SK-N-MC (cell line): ENCODE measurements around the gene EZH1.

Experiments used
- EZH2 ChIP-seq: fragments of 200-600 bp; sonication (generic); IDR thresholded peaks from one replicate; pipeline ENCODE4 v1.6.1; 2017; ENCODE audit warnings: antibody characterized with exemption
- POLR2AphosphoS5 ChIP-seq: IDR thresholded peaks from 2 replicates; pipeline ENCODE4 v1.6.1; 2012; ENCODE audit warnings: mild to moderate bottlenecking, low read depth, low read length, borderline replicate concordance

DNA sequence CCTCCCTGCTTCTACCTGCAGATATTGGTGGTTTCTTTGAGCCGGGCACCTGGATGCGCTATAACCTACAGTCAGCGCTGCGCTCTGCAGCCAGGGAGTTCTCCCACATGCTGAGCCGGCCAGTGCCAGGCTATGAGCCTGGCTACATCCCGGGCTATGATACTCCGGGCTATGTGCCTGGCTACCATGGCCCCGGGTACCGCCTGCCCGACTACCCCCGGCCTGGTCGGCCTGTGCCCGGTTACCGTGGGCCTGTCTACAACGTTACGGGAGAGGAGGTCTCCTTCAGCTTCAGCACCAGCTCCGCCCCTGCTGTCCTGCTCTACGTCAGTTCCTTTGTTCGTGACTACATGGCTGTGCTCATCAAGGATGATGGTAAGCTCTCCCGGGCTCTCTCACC is 49.3 kb downstream of the EZH1 start:
- no peak for TF ChIP-seq POLR2AphosphoS5
- TF ChIP-seq EZH2 = no peak
